Activated T-helper 1 cell treated with anti-CD3 and anti-CD28 coated beads, Interleukin-2, amount 50 U/mL, for 16 hours (primary cell): Measurements from ENCODE around the gene TP53BP2.
"Not testable (repeated sequence)": the region's sequence is repeated elsewhere in the genome, so short reads cannot be mapped to it uniquely, and the experiment has no call there.

Source experiments
- DNase-seq, 2 donors: peaks; one replicate each; pipeline ENCODE4 v3.0.0-alpha.2; 2020; ENCODE audit warnings: low read depth in 1 of 2, low spot score in 1 of 2

TP53BP2 gene

GRCh38 chr1:223856386-223856785, 10.6 kb upstream of the TP53BP2 start:
- DNase-seq = no peak

GRCh38 chr1:223853748-223854147, 8.0 kb upstream of the TP53BP2 start:
- DNase-seq = no peak

GRCh38 chr1:223853275-223853674, 7.5 kb upstream of the TP53BP2 start:
- DNase-seq = no peak

GRCh38 chr1:223852337-223852736, 6.6 kb upstream of the TP53BP2 start:
- DNase-seq = no peak

GRCh38 chr1:223849352-223850254, 3.9 kb upstream of the TP53BP2 start:
- DNase-seq = no peak

- no peak for DNase-seq
These were observed 2.8 kb upstream of the TP53BP2 start for GRCh38 chr1:223848536-223848935.

GRCh38 chr1:223847781-223848345, 2.1 kb upstream of the TP53BP2 start:
- DNase-seq = no peak

- DNase-seq = peak; percentile 14 to 56
These were observed 524 bp downstream of the TP53BP2 start for GRCh38 chr1:223845037-223845809.

GRCh38 chr1:223844787-223845036, 1.0 kb downstream of the TP53BP2 start:
- peak in 1 of 2 donors; percentile 42 for DNase-seq

- DNase-seq = no peak
These were observed 1.6 kb downstream of the TP53BP2 start for GRCh38 chr1:223843934-223844786.

GRCh38 chr1:223842784-223843183, 3.0 kb downstream of the TP53BP2 start:
- no peak for DNase-seq

GRCh38 chr1:223841977-223842623, 3.6 kb downstream of the TP53BP2 start:
- DNase-seq = not testable (repeated sequence)

GRCh38 chr1:223840254-223840653, 5.5 kb downstream of the TP53BP2 start:
- DNase-seq = no peak

- no peak for DNase-seq
These were observed 7.5 kb downstream of the TP53BP2 start for GRCh38 chr1:223838125-223838854.

GRCh38 chr1:223837687-223838086, 8.1 kb downstream of the TP53BP2 start:
- DNase-seq = no peak

- DNase-seq = no peak
These were observed 8.5 kb downstream of the TP53BP2 start for GRCh38 chr1:223837206-223837605.

GRCh38 chr1:223836586-223836985, 9.2 kb downstream of the TP53BP2 start:
- DNase-seq = no peak

- no peak for DNase-seq
These were observed 10.0 kb downstream of the TP53BP2 start for GRCh38 chr1:223835754-223836153.

GRCh38 chr1:223834660-223835263, 11.0 kb downstream of the TP53BP2 start:
- DNase-seq = no peak

GRCh38 chr1:223833948-223834347, 11.8 kb downstream of the TP53BP2 start:
- no peak for DNase-seq
